Psoas muscle (tissue), 8 donors: ENCODE data around the gene KAZN. TPM values are rescaled to one million over a fixed set of nuclear protein-coding genes. Genes with fewer than 3 reads are reported as not detected.

ENCODE experiments used
- ATAC-seq, 4 donors: fragments of 200-7000 bp; cut with Tn5 transposase; one replicate each; pipeline ENCODE4 v1.9.1; 2020; ENCODE audit warnings: moderate library complexity in 3 of 4, mild to moderate bottlenecking in 2 of 4
- DNase-seq, 2 donors: peaks; one replicate each; pipeline ENCODE4 v3.0.0-alpha.2; 2020
- H3K27ac ChIP-seq: fragments of 200-600 bp; one replicate; pipeline ENCODE4 v1.8.0; 2022
- H3K27me3 ChIP-seq, 3 donors: fragments of 200-600 bp in 1 of 3; one replicate each; pipeline versions ENCODE4 v1.6.1 to v1.8.0; 2013 to 2022; ENCODE audit warnings: low read length in 2 of 3, mild to moderate bottlenecking in 2 of 3, moderate library complexity in 1 of 3; ENCODE audit not compliant: insufficient read depth in 3 of 3
- H3K36me3 ChIP-seq, 2 donors: fragments of 200-600 bp in 1 of 2; one replicate each; pipeline versions ENCODE4 v1.6.1 to v1.8.0; 2013 to 2022; ENCODE audit warnings: low read depth in 1 of 2, mild to moderate bottlenecking in 1 of 2, moderate library complexity in 1 of 2; ENCODE audit not compliant: insufficient read depth in 1 of 2
- H3K4me1 ChIP-seq: fragments of 200-600 bp; one replicate; pipeline ENCODE4 v1.8.0; 2022
- H3K4me3 ChIP-seq: fragments of 200-600 bp; one replicate; pipeline ENCODE4 v1.8.0; 2022; ENCODE audit warnings: mild to moderate bottlenecking
- H3K9me3 ChIP-seq: fragments of 200-600 bp; one replicate; pipeline ENCODE4 v1.8.0; 2022
- CTCF ChIP-seq: fragments of 200-600 bp; IDR thresholded peaks from one replicate; pipeline ENCODE4 v1.8.0; 2022; ENCODE audit warnings: antibody characterized with exemption
- WGBS, 3 donors: extraction: QIAGEN DNeasy Blood & Tissue Kit; methylation state at CpG; one replicate each; pipeline versions ENCODE4 v1.1.6 to v1.1.7; 2013; 5-methylcytosine and 5-hydroxymethylcytosine counted together
- intact Hi-C, 2 donors: fragments of 100-400 bp; cut with DNase I; formaldehyde crosslinking; loops; one replicate each; pipeline versions ENCODE4 v1.11.0 to v1.14.2; 2022
- polyA plus RNA-seq, 3 donors: library from polyadenylated mRNA; stranded (reverse); fragments of 200-250 nt; gene quantifications; one replicate each; pipeline ENCODE4 v1.2.3, GENCODE V29; 2013
- total RNA-seq, 4 donors: library from RNA; stranded (reverse); fragmentation: NEBNext Ultra II Directional in 2 of 4; extraction: Animal tissue kit (Norgen Biotek cat#: 25700) in 2 of 4; gene quantifications; one replicate each; pipeline versions ENCODE4 v1.2.1 to v1.2.4, GENCODE V29; 2021 to 2023
- donor health status: healthy with polysubstance abuse.
- donor health status: DM: no; HTN: no; CAD: no; lungs with moderate emphysema.
- donor health status: Bipolar disorder and iron deficiency.
- donor health status: healthy.
- donor health status: DM: yes; HTN: yes; CAD: no.
- donor health status: DM: no; HTN: no; CAD: no.
- donor health status: DM: no; HTN: no; CAD: no.
- donor health status: DM: yes; HTN: yes; CAD: no.

KAZN gene
- total and polyA plus RNA-seq, 7 donors: 0.23 to 2.3 (median 0.97) TPM

GRCh38 chr1:15057834-15058233 is 459.3 kb downstream of the KAZN start:
- intact Hi-C loops: no loop called here
- H3K9me3 ChIP-seq: peaks cover 4% of the 10 kb centered on the region
- TF ChIP-seq CTCF: no peak
- 85 to 94% (median 92%) methylated on average over 3 to 5 of the region's 5 CpGs for WGBS, 3 donors
- no peaks in the 10 kb centered on the region for H3K4me1 ChIP-seq
- DNase-seq (no peak), ATAC-seq (no peak)
- no peak overlapping the region for H3K4me3 ChIP-seq
- H3K27me3 ChIP-seq: no peaks in the 10 kb centered on the region
- H3K36me3 ChIP-seq: no peaks in the 10 kb centered on the region
- no peak overlapping the region for H3K27ac ChIP-seq

- ATAC-seq: no peak
These were observed 459.8 kb downstream of the KAZN start for GRCh38 chr1:15058261-15058660.

GRCh38 chr1:15060104-15060503 is 461.6 kb downstream of the KAZN start:
- H3K36me3 ChIP-seq: no peaks in the 10 kb centered on the region
- WGBS, 3 donors: 87 to 90% (median 88%) methylated on average over 25 of the region's 25 CpGs
- DNase-seq: no peak
- H3K4me3 ChIP-seq: no peak overlapping the region
- intact Hi-C loops: no loop called here
- no peak for TF ChIP-seq CTCF
- no peaks in the 10 kb centered on the region for H3K27me3 ChIP-seq
- H3K27ac ChIP-seq: no peak overlapping the region
- no peak for ATAC-seq
- H3K9me3 ChIP-seq: peaks cover 4% of the 10 kb centered on the region
- no peaks in the 10 kb centered on the region for H3K4me1 ChIP-seq

More at GRCh38 chr1:15058261-15058660, 459.8 kb downstream of the KAZN start:
- no peaks in the 10 kb centered on the region for H3K4me1 ChIP-seq
- H3K36me3 ChIP-seq: no peaks in the 10 kb centered on the region
- no peak for DNase-seq
- no peak overlapping the region for H3K4me3 ChIP-seq
- peaks cover 4% of the 10 kb centered on the region for H3K9me3 ChIP-seq
- no peak for TF ChIP-seq CTCF
- 93 to 97% (median 96%) methylated on average over 2 of the region's 2 CpGs for WGBS, 3 donors
- H3K27me3 ChIP-seq: no peaks in the 10 kb centered on the region
- intact Hi-C loops: no loop called here
- H3K27ac ChIP-seq: no peak overlapping the region

- H3K4me1 ChIP-seq: no peaks in the 10 kb centered on the region
- H3K27ac ChIP-seq: no peak overlapping the region
- H3K27me3 ChIP-seq: no peaks in the 10 kb centered on the region
- WGBS, 3 donors: 92 to 94% (median 93%) methylated on average over 6 of the region's 6 CpGs
- TF ChIP-seq CTCF: no peak
- no peak for ATAC-seq
- no peaks in the 10 kb centered on the region for H3K36me3 ChIP-seq
- H3K4me3 ChIP-seq: no peak overlapping the region
- intact Hi-C loops: no loop called here
- H3K9me3 ChIP-seq: peaks cover 4% of the 10 kb centered on the region
- no peak for DNase-seq
These were observed 464.1 kb downstream of the KAZN start for GRCh38 chr1:15062479-15063099.

GRCh38 chr1:15063346-15063745 is 464.9 kb downstream of the KAZN start:
- Histone ChIP-seq H3K27me3 (no peaks in the 10 kb centered on the region), H3K36me3 (no peaks in the 10 kb centered on the region), H3K4me3 (no peak overlapping the region), H3K27ac (no peak overlapping the region), H3K4me1 (no peaks in the 10 kb centered on the region), H3K9me3 (peaks cover 4% of the 10 kb centered on the region)
- no peak for TF ChIP-seq CTCF
- no peak for ATAC-seq
- intact Hi-C loops: no loop called here
- WGBS, 3 donors: 90 to 97% (median 96%) methylated on average over 6 to 7 of the region's 7 CpGs
- no peak for DNase-seq
